Esophagus muscularis mucosa (tissue), 4 donors: Measurements from ENCODE around the gene PKM.

Source experiments
- CTCF ChIP-seq, 3 experiments: fragments of 200-600 bp in 2 of 3; fragments of 450-650 bp in 1 of 3; sonication (generic) in 2 of 3; IDR thresholded peaks; one replicate each; pipeline ENCODE4 v1.5.1; 2017 to 2019; ENCODE audit warnings: antibody characterized with exemption in 3 of 3, mild to moderate bottlenecking in 2 of 3, moderate library complexity in 1 of 3
- EP300 ChIP-seq: sonication (generic); formaldehyde crosslinking; IDR thresholded peaks from one replicate; pipeline ENCODE4 v1.6.1; 2017; ENCODE audit warnings: antibody characterized with exemption
- POLR2A ChIP-seq: fragments of 450-650 bp; IDR thresholded peaks from one replicate; pipeline ENCODE4 v1.6.1; 2017; ENCODE audit warnings: antibody characterized with exemption, moderate library complexity, mild to moderate bottlenecking, low read depth
- POLR2AphosphoS5 ChIP-seq, 2 donors: sonication (generic); formaldehyde crosslinking; IDR thresholded peaks; one replicate each; pipeline ENCODE4 v1.6.1; 2017; ENCODE audit warnings: antibody characterized with exemption in 2 of 2

GRCh38 chr15:72180761-72181324 is 50.1 kb downstream of the PKM start:
- TF ChIP-seq POLR2A (no peak), CTCF (IDR thresholded peaks at IDR 0.05) (no peak), POLR2AphosphoS5 (IDR thresholded peaks at IDR 0.05) (no peak), EP300 (no peak)
